ENCODE results near the gene CTPS2.
"Not testable (repeated sequence)": the region's sequence is repeated elsewhere in the genome, so short reads cannot be mapped to it uniquely, and the experiment has no call there.

Gene CTPS2

DNA sequence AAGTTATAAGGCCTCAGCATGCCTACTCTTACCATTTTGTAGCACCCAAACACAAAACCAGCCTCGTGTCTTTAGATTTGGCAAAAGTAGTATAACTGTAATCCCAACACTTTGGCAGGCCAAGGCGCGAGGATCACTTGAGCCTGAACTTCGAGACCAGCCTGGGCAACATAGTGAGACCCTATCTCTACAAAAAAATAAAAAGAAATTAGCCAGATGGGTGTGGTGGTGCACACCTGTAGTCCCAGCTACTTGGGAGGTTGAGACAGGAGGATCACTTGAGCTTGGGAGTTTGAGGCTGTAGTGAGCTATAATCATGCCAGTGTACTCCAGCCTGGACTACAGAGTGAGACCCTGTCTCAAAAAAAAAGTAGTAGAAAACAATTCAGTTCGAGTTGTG, 24.6 kb upstream of the CTPS2 start:
- no peak overlapping the region for H3K27ac ChIP-seq (ENCODE audit: low read length)
- no CpG with 5 or more reads among the region's 5 CpGs for WGBS (ENCODE audit: insufficient coverage, insufficient read length)
- H3K9me3 ChIP-seq (ENCODE audit: control insufficient read depth, insufficient read depth, low read length) = no peaks in the 10 kb centered on the region
- peaks cover 3% of the 10 kb centered on the region; the same call in 1 of the 2 replicates for H3K36me3 ChIP-seq (ENCODE audit: control insufficient read depth, insufficient read depth, low read length)
- H3K4me3 ChIP-seq (ENCODE audit: low read length) = no peak overlapping the region
- DNase-seq (ENCODE audit: low read depth, low spot score) = no peak
- no peaks in the 10 kb centered on the region for H3K27me3 ChIP-seq (ENCODE audit: control insufficient read depth, insufficient read depth, low read length)
- H3K4me1 ChIP-seq (ENCODE audit: control insufficient read depth, insufficient read depth, low read length) = no peaks in the 10 kb centered on the region

DNA sequence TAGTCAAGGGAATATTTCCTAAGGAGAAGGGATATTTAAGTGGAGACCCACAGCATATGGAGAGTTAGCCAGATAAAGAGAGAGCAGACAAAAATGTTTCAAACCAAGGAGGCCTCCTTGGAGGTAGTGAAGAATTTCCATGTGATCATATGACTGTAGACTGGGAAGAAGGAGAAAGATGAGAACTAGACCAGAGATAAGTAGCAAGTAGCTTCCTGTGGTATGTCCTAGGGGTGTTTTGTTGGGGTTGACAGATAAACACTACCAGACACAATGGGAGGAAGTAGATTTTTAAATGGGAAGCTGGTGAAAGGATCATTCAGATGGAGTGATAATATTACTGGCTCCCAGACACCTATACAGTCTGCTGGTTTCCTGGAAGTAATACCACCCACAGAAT, 20.5 kb upstream of the CTPS2 start:
- Histone ChIP-seq H3K4me3 (ENCODE audit: low read length) (no peak overlapping the region), H3K4me1 (ENCODE audit: control insufficient read depth, insufficient read depth, low read length) (no peaks in the 10 kb centered on the region), H3K27me3 (ENCODE audit: control insufficient read depth, insufficient read depth, low read length) (no peaks in the 10 kb centered on the region), H3K9me3 (ENCODE audit: control insufficient read depth, insufficient read depth, low read length) (no peaks in the 10 kb centered on the region), H3K36me3 (ENCODE audit: control insufficient read depth, insufficient read depth, low read length) (peaks cover 3% of the 10 kb centered on the region; the same call in 1 of the 2 replicates), H3K27ac (ENCODE audit: low read length) (no peak overlapping the region)
- DNase-seq (ENCODE audit: low read depth, low spot score) = no peak

DNA sequence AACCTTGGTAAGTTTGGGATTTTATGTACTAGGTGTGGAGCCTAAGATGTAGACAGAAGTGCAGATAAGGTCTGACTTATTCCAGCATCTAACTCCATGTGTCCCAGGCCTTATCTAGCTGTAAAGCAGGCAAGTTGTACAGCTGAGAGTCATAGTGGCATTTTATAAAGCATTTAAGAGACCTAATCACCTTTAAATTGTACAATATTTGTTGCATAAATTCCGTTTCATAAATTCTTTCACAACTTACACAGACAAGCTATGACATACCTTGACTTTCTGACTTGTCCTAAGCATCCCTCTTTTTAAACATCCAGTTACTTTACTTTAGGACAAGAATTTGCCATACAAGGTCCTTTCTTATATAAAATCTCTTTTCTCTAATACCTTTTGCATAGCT, 18.0 kb upstream of the CTPS2 start:
- Histone ChIP-seq H3K9me3 (ENCODE audit: control insufficient read depth, insufficient read depth, low read length) (no peaks in the 10 kb centered on the region), H3K36me3 (ENCODE audit: control insufficient read depth, insufficient read depth, low read length) (no peaks in the 10 kb centered on the region), H3K4me3 (ENCODE audit: low read length) (no peak overlapping the region), H3K4me1 (ENCODE audit: control insufficient read depth, insufficient read depth, low read length) (no peaks in the 10 kb centered on the region), H3K27ac (ENCODE audit: low read length) (no peak overlapping the region), H3K27me3 (ENCODE audit: control insufficient read depth, insufficient read depth, low read length) (no peaks in the 10 kb centered on the region)
- no CpG with 5 or more reads among the region's 1 CpG for WGBS (ENCODE audit: insufficient coverage, insufficient read length)
- DNase-seq (ENCODE audit: low read depth, low spot score) = no peak

DNA sequence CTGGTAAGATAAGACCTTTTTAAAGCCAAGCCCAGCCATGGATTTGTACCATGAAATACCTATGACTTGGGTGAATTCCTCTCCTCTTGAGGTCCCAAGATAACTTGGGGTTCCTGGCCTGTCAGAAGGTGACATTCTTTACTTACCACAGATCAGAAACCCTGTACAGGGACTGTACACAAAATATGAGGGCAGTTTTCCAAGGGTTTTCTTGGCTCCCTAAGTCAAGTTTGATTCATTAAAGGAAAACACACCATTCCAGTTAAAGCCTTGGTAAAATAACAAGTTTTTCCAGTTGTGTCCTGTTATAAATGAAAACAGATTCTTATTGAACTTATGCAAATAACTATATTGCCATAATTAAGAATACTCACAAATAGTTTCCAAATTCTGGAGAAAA, 15.2 kb upstream of the CTPS2 start:
- no peaks in the 10 kb centered on the region for H3K4me1 ChIP-seq (ENCODE audit: control insufficient read depth, insufficient read depth, low read length)
- no peak overlapping the region for H3K27ac ChIP-seq (ENCODE audit: low read length)
- H3K36me3 ChIP-seq (ENCODE audit: control insufficient read depth, insufficient read depth, low read length) = no peaks in the 10 kb centered on the region
- H3K27me3 ChIP-seq (ENCODE audit: control insufficient read depth, insufficient read depth, low read length) = no peaks in the 10 kb centered on the region
- no peak overlapping the region for H3K4me3 ChIP-seq (ENCODE audit: low read length)
- no peaks in the 10 kb centered on the region for H3K9me3 ChIP-seq (ENCODE audit: control insufficient read depth, insufficient read depth, low read length)
- DNase-seq (ENCODE audit: low read depth, low spot score) = no peak

DNA sequence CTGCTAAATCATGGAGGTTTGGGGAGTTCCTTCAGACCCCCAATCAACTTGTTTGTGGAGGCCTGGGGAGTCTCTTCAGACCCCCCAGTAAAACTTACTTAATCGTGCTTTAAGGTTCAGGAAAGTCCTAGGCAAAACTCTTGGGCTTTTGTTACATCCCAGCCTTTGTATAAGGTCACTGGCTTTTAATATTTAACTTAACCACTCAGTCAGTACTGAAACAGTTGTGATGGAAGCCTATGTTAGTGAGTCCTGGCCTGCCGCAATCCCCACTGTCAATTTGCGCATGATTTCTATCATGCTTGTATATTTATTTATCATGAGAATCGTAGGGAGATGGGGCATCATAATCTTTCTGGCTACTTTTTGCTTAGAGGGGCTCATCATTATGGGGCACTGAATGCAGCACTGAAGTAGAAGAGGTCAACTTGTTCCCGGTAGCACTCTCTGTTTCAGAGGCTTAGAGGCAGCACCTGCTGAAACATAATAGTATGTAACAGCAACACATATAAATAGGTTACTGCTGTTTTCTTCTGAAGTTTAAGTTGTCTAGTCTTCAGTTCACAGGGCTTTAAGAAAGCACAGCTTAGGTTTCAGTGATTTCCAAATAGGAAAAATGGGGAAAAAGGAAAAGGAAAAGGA, 14.0 kb upstream of the CTPS2 start:
- no CpG with 5 or more reads among the region's 5 CpGs for WGBS (ENCODE audit: insufficient coverage, insufficient read length)
- H3K27ac ChIP-seq (ENCODE audit: low read length); H3K9me3 ChIP-seq (ENCODE audit: control insufficient read depth, insufficient read depth, low read length); H3K36me3 ChIP-seq (ENCODE audit: control insufficient read depth, insufficient read depth, low read length); DNase-seq (ENCODE audit: low read depth, low spot score); H3K4me3 ChIP-seq (ENCODE audit: low read length); H3K4me1 ChIP-seq (ENCODE audit: control insufficient read depth, insufficient read depth, low read length); H3K27me3 ChIP-seq (ENCODE audit: control insufficient read depth, insufficient read depth, low read length): not testable (repeated sequence)

- H3K36me3 ChIP-seq (ENCODE audit: control insufficient read depth, insufficient read depth, low read length) = no peaks in the 10 kb centered on the region
- no peaks in the 10 kb centered on the region for H3K4me1 ChIP-seq (ENCODE audit: control insufficient read depth, insufficient read depth, low read length)
- H3K27me3 ChIP-seq (ENCODE audit: control insufficient read depth, insufficient read depth, low read length) = no peaks in the 10 kb centered on the region
- DNase-seq (ENCODE audit: low read depth, low spot score) = no peak
- H3K27ac ChIP-seq (ENCODE audit: low read length) = no peak overlapping the region
- no peaks in the 10 kb centered on the region for H3K9me3 ChIP-seq (ENCODE audit: control insufficient read depth, insufficient read depth, low read length)
- no peak overlapping the region for H3K4me3 ChIP-seq (ENCODE audit: low read length)
- no CpG with 5 or more reads among the region's 7 CpGs for WGBS (ENCODE audit: insufficient coverage, insufficient read length)
These were observed 12.6 kb upstream of the CTPS2 start for GRCh38 chrX:16725072-16725471.

GRCh38 chrX:16722481-16722880, 10.0 kb upstream of the CTPS2 start:
- no peak for DNase-seq (ENCODE audit: low read depth, low spot score)
- Histone ChIP-seq H3K4me1 (ENCODE audit: control insufficient read depth, insufficient read depth, low read length) (no peaks in the 10 kb centered on the region), H3K36me3 (ENCODE audit: control insufficient read depth, insufficient read depth, low read length) (no peaks in the 10 kb centered on the region), H3K4me3 (ENCODE audit: low read length) (no peak overlapping the region), H3K27ac (ENCODE audit: low read length) (no peak overlapping the region), H3K27me3 (ENCODE audit: control insufficient read depth, insufficient read depth, low read length) (no peaks in the 10 kb centered on the region), H3K9me3 (ENCODE audit: control insufficient read depth, insufficient read depth, low read length) (no peaks in the 10 kb centered on the region)
- WGBS (ENCODE audit: insufficient coverage, insufficient read length) = no CpG with 5 or more reads among the region's 4 CpGs

DNA sequence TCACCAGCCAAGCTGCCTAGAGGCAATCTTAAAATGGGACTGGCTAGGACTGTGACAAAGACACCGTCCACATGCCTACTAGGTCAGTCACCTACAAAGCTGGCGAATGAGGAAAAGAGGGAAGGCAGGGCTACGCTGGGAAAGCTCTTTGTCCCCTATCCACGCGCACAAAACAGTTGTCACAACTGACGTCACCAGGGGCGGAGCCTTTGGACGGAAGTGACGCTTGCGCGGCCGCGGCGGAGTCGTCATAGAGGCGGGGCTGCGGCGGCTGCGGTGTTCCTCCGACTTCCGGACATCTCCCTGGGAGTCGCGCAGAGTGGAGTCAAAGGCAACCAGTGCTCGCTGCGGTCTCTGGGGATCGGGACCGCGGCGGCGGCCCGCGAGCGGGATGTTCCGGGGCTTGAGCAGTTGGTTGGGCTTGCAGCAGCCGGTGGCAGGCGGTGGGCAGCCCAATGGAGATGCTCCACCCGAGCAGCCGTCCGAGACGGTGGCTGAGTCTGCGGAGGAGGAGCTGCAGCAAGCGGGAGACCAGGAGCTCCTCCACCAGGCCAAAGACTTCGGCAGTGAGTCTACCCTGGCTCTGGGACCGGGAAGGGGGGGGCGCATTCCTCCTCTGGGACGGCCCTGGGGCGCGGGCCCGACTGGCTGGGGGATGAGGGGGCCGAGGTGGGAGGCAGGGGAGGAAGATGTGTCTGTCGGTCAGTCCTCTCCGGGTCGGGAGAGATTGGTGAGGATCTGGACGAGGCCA, 7.0 kb upstream of the CTPS2 start, which contains the start of gene SYAP1:
Gene SYAP1 (plus strand): TSS at position 279 of the 751 bp plus-strand sequence. CDS start 113 bp downstream, at position 392.
- WGBS (ENCODE audit: insufficient coverage, insufficient read length) = no CpG with 5 or more reads among the region's 54 CpGs
- H3K36me3 ChIP-seq (ENCODE audit: control insufficient read depth, insufficient read depth, low read length) = no peaks in the 10 kb centered on the region
- no peaks in the 10 kb centered on the region for H3K9me3 ChIP-seq (ENCODE audit: control insufficient read depth, insufficient read depth, low read length)
- DNase-seq (ENCODE audit: low read depth, low spot score) = peak; percentile 73
- H3K4me3 ChIP-seq (ENCODE audit: low read length) = peak within 1 kb of the TSS; percentile 97
- no peak within 1 kb of the TSS for H3K27ac ChIP-seq (ENCODE audit: low read length)
- no peaks in the 10 kb centered on the region for H3K27me3 ChIP-seq (ENCODE audit: control insufficient read depth, insufficient read depth, low read length)
- no peaks in the 10 kb centered on the region for H3K4me1 ChIP-seq (ENCODE audit: control insufficient read depth, insufficient read depth, low read length)

DNA sequence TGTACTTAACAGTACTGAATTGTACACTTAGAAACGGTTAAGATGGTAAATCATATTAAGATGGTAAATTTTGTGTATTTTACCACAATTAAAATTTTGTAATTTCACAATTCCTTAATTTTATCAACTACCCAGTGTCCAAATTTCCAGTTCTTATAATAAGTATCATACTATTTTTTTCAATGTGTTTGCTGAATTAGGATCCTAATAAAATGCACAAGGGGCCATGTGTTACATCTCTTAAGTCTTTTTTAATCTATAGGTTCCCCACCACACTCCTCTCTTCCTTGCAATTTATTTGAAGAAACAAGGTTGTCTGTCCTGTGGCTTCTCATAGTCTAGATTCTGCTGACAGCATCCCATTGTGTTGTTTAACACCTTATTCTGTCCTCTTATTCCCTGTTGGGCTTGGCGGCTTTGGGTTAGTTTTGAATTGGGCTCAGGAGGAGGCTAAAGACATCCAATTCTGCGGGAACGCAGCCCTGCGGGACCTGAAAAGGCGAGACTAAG, 6.4 kb upstream of the CTPS2 start:
- Histone ChIP-seq H3K4me3 (ENCODE audit: low read length) (peak overlapping the region; percentile 25; the same call in 1 of the 2 replicates), H3K4me1 (ENCODE audit: control insufficient read depth, insufficient read depth, low read length) (no peaks in the 10 kb centered on the region), H3K36me3 (ENCODE audit: control insufficient read depth, insufficient read depth, low read length) (no peaks in the 10 kb centered on the region), H3K27me3 (ENCODE audit: control insufficient read depth, insufficient read depth, low read length) (no peaks in the 10 kb centered on the region), H3K27ac (ENCODE audit: low read length) (no peak overlapping the region), H3K9me3 (ENCODE audit: control insufficient read depth, insufficient read depth, low read length) (no peaks in the 10 kb centered on the region)
- whole genome bisulfite sequencing (ENCODE audit: insufficient coverage, insufficient read length) = no CpG with 5 or more reads among the region's 6 CpGs
- no peak for DNase-seq (ENCODE audit: low read depth, low spot score)

DNA sequence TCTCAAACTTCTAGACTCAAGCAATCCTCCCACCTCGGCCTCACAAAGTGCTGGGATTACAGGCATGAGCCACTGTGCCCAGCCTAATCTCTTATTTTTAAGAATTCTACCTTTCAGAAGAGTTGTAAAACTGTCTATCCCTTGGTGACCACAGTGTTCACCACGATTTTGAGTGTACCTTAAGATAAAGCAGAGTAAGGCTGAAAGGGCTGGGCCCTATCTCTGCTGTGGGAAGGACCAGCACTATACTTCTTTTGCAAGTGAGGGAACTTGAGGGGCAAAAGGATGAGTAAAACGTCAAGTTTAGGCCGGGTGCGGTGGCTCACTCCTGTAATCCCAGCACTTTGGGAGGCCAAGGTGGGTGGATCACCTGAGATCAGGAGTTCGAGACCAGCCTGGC, 4.0 kb upstream of the CTPS2 start:
- not testable (repeated sequence) for H3K27ac ChIP-seq (ENCODE audit: low read length); H3K4me1 ChIP-seq (ENCODE audit: control insufficient read depth, insufficient read depth, low read length); H3K36me3 ChIP-seq (ENCODE audit: control insufficient read depth, insufficient read depth, low read length); H3K27me3 ChIP-seq (ENCODE audit: control insufficient read depth, insufficient read depth, low read length); H3K9me3 ChIP-seq (ENCODE audit: control insufficient read depth, insufficient read depth, low read length); DNase-seq (ENCODE audit: low read depth, low spot score); H3K4me3 ChIP-seq (ENCODE audit: low read length)
- WGBS (ENCODE audit: insufficient coverage, insufficient read length) = no CpG with 5 or more reads among the region's 6 CpGs

DNA sequence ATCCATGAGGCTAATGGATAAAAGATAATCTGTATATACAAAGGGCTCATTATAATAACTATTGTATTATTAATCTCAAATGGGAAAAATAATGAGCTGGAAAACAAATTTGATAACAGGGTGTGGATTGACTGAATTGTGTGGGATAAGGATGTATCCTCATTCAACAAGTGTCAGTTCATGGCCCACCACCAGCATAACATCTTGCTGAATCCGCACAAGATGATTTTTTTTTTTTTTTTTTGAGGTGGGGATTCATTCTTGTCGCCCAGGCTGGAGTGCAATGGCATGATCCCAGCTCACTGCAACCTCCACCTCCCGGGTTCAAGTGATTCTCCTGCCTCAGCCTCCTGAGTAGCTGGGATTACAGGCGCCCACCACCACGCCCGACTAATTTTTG, 3.2 kb upstream of the CTPS2 start:
- WGBS (ENCODE audit: insufficient coverage, insufficient read length) = no CpG with 5 or more reads among the region's 6 CpGs

More for the DNA sequence above, 3.2 kb upstream of the CTPS2 start:
- H3K36me3 ChIP-seq (ENCODE audit: control insufficient read depth, insufficient read depth, low read length); H3K27ac ChIP-seq (ENCODE audit: low read length); H3K4me1 ChIP-seq (ENCODE audit: control insufficient read depth, insufficient read depth, low read length); DNase-seq (ENCODE audit: low read depth, low spot score); H3K4me3 ChIP-seq (ENCODE audit: low read length); H3K27me3 ChIP-seq (ENCODE audit: control insufficient read depth, insufficient read depth, low read length); H3K9me3 ChIP-seq (ENCODE audit: control insufficient read depth, insufficient read depth, low read length): not testable (repeated sequence)
